GF-D8 (cell line): ENCODE measurements around the gene MAST3.

ENCODE experiments used
- DNase-seq: peaks from one replicate; lab custom pipeline; 2025; lab: John Stamatoyannopoulos, UW

The MAST3 gene

DNA sequence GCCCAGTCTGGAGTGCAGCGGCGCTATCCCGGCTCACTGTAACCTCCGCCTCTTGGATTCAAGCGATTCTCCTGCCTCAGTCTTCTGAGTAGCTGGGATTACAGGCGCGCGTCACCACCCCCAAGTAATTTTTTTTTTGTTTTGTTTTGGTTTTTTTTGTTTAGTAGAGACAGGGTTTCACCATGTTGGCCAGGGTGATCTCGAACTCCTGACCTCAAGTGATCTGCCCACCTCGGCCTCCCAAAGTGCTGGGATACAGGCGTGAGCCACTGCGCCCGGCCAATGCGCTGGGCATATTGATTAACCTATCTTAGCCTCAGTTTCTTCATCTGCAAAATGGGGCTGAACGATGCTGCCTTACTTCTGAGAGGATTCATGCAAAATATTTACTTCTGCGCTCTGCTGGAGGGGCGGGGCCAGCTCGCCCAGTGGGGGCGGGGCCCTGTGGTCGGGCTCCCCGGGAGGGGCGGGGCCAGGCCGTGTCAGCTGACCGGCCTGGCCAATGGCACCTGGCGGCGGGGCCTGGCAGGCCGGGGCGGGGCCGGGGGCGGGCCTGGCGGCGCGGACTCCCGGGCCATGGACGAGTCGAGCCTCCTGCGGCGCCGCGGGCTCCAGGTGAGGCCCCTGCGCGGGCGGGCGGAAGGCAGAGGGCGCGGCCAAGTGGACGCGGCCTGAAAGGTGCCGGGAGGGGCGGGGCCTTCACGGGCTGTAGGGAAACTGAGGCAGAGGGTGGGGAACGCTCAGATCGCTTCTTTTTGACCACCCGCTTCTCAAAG is at the start of gene MAST3:
Gene MAST3, plus strand, starts transcription at position 562 of the 776 bp plus-strand sequence. Its CDS starts 15 bp downstream, at position 577.
- peak; percentile 67 for DNase-seq

DNA sequence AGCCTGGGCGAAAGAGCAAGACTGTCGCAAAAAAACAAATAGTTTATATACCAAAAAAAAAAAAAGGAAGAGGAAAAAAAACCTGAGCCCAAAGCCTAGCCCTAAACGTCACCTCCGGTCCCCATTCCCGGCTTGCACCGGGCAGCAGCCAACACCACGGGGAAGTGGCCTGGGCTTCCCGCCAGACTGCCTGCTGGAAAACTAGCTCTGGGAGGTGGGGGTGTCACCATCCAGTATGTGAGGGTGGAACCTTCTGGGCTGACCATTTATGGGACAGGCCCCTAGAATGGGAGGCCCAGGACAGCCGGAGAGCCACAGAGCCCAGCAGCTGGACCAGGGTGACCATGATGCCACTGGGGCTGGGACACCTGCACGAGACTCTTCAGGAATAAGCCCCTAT is 48.2 kb upstream of the MAST3 start:
- no peak for DNase-seq

DNA sequence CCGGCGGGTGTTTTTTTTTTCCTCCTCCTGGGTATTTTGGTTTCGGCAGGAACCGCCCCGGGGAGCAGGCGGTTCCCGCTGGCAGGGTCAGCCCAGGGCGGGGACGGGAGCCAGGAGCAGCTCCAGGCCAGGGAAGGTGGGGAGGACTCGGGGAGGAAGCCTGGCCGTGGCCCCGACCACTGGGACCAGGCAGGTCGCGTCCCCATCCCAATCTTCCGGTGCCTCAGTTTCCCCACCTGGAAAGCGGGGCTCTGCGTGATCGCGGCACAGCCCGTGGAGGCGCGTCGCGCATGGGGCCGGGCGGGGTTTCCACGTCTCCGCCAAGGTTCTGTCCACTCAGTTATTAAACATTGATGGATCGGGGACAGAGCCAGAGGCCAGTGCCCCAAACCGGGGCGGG is 45.7 kb upstream of the MAST3 start:
- DNase-seq, result no peak

DNA sequence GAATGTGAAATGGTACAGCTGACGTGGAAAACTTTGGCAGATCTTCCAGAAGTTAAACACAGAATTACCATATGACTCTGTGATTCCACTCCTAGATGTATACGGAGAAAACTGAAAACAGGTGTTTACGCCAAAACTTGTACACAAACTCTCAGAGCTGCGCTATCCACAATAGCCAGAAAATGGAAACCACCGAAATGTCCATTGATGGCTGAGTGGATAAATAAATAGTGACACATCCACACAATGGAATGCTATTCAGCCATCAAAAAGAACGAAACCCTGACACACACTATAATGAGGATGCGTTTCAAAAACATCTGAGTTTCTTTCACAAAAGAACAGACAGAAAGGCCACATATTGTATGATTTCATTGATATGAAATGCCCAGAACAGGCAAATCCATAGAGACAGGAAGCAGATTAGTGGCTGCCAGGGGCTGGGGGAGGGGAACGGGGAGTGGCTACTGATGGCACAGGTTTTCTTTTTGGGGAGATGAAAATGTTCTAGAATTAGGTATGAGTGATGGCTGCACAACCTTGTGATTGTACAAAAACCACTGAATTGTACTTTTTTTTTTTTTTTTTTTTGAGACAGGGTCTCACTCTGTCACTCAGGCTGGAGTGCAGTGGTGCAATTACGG is 43.9 kb upstream of the MAST3 start:
- no peak for DNase-seq

DNA sequence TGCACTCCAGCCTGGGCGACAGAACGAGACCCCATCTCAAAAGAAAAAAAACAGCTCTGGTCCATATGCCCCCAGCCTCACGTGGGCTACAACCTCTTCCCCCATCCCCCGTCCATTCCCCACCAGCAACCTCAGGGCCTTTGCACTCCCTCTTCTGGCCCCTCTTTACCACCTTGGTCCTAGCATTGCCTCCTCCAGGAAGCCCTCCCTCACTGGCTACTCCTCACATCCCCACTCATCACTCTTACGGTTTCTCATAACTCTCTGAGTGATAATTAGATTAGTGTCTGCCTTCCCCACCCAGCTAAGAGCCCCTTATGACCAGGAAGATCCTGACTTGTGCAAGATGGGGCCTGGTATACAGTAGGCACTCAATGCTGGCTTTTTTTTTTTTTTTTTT is 41.6 kb upstream of the MAST3 start:
- no peak for DNase-seq

DNA sequence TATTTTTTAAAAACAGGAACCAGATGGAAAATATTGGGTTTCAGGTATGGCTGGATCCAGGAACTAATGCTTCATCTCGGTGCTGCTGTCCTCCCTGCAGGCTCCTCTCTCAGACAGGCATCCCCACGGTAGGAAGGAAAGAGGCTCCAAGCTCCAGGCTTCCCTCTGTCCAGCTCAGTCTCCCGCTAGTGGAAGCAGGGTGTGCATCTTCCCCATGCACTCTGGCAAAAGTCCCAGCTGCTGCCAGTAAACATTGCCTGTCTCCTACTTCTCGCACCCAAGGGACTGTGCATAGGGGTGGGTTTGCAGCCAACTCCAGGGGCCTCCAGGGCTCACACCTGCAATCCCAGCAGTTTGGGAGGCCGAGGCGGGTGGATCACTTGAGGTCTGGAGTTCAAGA is 40.0 kb upstream of the MAST3 start:
- DNase-seq, result no peak

DNA sequence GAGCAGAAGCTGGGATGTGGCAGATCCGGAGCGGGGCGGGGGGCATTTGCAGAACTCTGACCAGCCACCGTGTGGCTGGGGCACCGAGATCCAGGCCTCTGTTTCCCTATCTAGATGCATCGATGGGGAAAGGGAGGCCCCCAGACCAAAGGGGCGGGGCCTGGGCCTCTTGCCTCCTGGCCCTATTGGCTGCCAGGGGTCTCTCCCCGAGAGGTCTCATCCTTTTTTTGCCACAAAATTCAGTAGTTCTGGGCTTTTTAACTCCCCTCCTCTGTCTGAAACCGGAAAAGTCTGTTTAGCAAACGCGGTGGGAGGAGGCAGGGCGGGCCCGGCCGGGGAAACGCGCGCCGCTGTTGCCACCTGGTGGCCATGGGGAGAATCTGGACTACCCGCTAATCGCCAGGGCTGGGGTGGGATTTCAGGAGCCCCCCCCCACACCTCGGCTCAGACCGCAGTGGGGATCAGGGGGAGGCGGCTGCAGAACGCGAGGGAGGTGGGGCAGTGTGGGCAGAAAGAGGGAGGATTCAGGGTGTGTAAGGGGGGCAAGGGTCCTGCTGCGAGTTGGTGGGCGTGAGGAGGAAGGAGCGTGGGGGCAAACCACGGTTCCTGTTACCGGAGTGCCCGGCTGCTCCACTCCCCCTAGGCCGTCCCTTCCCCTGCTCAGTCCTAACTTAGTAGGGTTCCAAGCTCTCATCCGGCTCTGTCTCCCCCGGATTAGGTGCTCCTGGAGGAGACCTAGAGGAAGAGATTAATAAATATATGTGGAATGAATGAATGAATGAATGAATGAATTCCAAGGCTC is 39.2 kb upstream of the MAST3 start:
- DNase-seq, result peak; percentile 20

DNA sequence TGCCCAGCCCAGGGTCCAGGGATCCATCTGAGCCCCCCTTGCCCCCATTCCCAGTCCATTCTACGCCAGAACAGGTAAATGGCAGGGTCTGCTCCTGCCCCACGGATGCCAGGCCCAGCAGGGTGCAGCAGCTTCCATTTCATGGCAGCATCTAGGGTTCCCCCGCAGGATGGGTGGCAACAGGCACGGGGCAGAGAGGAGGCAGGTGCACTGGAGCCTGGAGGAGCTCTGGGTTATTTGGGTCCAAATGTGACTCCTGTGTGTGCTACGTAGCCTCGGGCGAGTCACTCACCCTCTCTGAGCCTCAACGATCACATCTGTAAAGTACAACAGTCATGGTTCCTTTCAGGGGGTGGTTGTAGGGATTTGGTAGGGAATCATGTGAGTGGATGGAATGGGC is 38.3 kb upstream of the MAST3 start:
- DNase-seq, result no peak

DNA sequence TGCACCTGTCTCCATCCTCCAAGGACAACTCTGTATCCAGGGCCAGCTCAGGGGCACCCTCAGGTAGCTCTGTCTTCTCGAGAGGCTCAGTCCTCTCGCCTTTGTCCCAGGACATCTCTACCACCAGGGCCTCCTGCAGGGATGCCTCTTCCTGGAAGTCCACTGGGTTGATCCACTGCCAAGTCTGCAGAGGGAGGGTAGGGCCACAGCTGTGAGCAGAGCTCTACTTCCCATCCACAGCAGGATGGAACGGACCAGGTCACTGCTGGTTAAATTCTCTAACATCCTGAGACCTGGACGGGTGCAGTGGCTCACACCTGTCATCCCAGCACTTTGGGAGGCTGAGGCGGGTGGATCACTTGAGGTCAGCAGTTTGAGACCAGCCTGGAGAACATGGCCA is 37.7 kb upstream of the MAST3 start:
- no peak for DNase-seq

DNA sequence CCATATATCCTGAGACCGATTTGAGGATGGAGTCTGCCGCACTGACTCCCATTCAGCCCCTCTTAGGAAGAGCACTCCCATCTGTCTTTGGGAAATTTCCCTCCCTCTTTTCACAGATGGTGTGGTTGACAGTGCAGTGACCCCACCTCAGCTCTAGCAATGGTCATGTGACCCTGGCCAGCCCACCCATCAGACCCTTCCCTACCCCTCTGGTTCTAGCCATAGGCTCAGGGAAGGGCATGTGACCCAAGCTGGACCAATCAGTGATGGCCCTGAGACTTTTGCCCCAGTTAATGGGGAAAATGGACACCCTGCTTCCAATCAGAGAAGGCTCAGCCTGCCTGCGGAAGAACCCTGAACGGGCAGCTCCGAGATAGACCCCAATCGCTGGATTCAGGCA is 37.1 kb upstream of the MAST3 start:
- DNase-seq, result no peak

DNA sequence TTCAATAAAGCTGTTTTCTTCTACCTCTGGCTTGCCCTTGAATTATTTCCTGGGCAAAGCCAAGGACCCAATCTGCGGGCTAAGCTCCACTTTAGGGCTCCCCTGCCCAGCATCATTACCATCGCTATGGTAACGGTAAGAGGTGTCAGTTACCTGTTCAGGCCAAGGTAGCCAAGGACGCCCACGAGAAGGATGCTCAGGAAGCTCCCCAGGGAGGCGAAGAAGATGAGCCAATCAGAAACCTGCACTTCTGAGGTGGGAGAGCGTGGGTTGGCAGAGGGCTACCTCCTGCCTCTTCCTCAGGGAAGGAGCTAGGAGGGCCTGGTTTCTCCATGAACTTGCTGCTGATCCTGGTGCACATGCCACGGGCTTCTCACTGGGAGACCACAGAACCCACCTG is 35.5 kb upstream of the MAST3 start:
- no peak for DNase-seq

DNA sequence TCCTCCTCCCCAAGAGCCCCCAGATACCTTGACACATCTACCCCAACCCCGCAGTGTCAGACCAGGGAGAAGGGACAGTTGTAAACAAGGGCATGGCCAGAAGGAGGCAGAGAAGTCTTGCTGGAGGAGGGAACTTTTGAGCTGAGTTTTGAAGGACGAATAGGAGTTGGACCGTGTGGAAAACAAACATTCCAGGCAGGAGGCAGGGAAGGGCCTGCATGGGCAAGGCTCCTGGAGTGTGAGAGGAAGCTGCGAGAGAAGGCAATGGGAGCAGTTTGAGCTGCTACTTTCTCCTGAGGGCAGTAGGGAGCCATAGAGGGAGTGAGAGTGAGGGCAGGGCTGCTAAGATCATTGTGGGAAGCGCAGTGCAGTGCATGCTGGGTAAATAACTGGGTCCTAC is 34.1 kb upstream of the MAST3 start:
- no peak for DNase-seq

DNA sequence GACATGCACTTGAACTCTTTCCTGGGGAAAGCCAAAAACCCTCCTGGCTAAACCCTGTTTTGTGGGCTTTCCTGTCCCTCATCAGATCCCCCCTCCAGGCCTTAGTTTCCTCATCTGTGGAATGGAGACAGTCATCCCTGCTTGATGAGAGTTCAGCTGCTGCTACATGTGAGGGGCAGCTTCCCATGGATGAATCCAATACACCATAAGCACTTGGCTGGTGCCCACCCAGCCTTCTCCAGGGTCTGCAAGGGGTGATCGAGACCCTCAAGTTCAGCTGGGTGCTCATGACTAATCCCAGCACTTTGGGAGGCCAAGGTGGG is 32.4 kb upstream of the MAST3 start:
- DNase-seq, result no peak

DNA sequence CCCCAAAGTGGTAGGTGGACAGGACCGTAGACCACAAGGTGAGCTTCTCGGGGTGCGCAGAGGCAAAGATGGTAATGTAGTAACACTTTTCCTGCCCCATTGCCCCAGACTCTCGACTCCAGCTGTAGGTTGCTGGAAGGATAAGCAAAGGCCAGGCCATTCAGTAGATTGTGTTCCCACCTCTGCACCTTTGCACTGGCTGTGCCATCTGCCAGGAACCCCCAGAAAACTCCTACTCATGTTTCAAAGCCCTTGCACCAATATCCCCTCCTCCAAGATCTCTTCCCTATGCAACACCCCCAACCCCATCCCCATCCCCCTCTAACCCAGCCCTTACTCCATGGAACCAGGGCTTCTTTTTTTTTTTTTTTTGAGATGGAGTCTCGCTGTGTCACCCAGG is 29.2 kb upstream of the MAST3 start:
- DNase-seq, result no peak

DNA sequence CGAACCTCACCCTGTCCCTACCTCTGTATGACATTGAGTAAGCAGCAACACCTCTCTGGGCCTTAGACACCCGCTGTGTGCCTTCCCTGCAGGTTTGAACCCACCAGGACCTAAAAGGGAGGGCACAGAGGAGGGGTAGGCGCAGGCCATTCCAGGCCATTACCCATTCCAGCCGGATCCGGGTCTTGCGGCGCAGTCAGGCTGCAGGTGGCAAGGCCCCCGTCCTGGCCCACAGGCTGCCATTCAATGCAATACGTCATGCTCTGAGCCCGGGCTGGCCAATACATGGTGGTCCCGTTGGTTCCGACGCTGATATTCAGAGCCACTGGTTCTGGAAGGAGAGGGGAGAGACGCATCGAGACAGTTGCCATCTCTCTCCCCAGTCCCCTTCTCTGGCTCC is 28.2 kb upstream of the MAST3 start:
- no peak for DNase-seq

DNA sequence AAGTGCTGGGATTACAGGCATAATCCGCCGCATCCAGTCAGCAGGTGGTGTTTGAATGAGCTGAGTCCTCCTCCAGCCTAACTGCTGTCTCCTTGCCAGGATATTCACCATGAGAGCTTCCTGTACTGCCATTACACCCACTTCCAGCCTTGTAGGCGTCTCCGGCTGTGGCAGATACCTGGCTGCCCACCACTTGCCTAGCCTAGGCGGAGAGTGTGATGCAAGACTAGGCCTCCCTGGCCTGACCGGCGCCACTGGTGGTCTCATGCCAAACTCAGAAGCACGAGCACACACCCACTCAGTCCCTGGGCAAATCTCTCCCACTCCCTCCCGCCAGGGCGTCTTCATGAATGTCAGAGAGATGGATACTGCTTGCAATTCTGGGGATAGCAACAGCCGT is 27.4 kb upstream of the MAST3 start:
- no peak for DNase-seq

DNA sequence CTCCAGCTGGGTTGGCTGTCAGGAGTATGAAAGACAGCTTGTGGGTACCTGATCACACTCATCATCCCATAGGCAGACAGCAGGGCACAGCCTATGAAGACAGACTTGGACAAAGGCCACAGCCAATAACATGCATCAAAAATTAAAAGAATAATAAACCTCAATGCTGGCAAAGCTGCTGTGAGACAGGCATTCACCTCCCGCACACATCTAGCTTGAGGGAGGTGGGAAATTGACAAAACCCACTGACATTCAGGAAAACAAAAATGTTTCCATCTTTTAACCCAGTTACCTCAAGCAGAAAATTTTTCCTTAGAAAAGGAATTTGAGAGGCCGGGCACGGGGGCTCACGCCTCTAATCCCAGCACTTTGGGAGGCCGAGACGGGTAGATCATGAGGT is 25.2 kb upstream of the MAST3 start:
- DNase-seq, result no peak

DNA sequence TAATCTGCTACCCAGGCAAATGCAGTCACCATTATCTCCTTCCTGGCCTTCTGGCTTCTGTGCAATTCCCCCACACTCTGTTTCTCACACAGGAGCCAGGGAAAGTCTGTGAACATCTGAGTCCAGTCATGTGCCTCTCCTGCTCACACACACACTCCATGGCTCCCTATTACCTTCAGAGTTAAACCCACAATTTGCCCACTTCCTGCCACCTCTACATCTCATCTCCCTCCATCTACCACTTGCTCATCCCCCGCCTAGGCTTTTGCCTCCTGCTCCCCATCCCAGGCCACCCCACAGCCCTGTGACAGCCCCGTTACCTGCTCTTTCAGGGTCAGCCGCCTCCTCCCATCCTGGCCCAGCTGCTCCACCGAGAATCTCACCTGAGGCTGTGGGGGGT is 24.4 kb upstream of the MAST3 start:
- no peak for DNase-seq

DNA sequence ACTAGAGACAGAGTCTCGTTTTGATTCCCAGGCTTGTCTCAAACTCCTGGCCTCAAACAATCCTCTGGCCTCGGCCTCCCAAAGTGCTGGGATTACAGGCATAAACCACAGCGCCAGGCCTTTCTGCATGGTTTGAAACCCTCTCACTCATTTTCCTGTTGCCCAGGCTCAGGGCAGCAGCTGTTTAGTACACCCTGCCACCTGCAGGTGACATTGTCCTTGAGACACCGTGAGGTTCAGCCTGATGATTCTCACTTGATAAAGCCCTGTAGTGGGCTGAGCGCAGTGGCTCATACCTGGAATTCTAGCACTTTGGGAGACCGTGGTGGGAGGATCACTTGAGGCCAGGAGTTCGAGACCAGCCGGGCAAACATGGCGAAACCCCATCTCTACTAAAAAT is 23.4 kb upstream of the MAST3 start:
- DNase-seq, result no peak

DNA sequence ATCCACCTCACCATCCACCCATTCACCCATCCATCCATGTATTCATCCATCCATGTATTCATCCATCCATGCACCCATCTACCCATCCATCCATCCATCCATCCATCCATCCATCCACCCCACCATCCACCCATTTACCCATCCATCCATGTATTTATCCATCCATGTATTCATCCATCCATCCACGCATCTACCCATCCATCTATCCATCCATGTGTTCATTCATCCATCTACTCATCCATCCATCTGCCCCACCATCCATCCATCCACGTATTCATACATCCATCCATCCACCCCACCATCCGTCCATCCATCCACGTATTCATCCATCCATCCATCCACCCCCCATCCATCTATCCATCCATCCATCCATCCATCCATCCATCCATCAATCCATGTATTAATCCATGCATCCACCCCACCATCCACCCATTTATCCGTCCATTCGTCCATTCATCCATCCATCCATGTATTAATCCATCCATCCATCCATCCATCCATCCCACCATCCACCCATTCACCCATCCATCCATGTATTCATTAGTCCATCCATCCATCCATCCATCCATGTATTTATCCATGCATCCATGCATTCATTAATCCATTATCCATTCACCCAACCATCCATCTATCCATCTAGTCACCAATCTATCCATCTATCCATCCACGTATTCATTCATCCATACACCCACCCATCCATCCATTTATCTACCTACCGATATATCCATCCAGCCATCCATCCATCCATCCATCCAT is 13.5 kb upstream of the MAST3 start:
- DNase-seq, result no peak

DNA sequence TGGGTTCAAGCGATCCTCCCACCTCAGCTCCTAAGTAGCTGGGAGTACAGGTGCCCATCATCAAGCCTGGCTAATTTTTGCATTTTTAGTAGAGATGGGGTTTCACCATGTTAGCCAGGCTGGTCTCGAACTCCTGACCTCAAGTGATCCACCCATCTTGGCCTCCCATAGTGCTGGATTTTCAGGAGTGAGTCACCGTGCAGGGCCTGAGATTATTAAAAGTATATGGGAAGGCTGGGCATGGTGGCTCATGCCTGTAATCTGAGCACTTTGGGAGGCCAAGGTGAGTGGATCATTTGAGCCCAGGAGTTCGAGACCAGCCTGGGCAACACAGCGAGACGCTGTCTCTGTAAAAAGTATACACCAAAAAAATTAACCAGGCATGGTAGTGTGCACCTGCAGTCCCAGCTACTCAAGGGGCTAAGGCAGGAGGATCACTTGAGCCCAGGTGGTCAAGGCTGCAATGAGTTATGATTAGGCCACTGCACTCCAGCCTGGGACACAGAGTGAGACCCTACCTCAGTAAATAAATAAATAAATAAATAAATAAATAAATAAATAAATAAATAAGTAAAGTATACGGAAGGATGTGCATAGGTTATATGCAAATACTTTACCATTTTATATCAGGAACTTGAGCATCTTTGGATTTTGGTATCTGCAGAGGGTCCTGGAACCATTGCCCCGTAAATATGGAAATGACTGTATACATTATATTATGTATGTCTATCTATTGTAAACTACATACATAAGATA is 11.7 kb upstream of the MAST3 start:
- DNase-seq, result no peak
